Activated CD4-positive, alpha-beta memory T cell treated with anti-CD3 and anti-CD28 coated beads for 36 hours (primary cell): ENCODE measurements around the gene TTC12. TPM values are rescaled to one million over a fixed set of nuclear protein-coding genes. Genes with fewer than 3 reads are reported as not detected.

Experiments
- CTCF ChIA-PET: fragments of 350-600 bp; sonication (Branson Sonifier 250); formaldehyde crosslinking; loops from one replicate; lab custom pipeline; 2021; ENCODE audit warnings: antibody characterized with exemption, inconsistent platforms; lab: Charles Lee
- POLR2A ChIA-PET: fragments of 350-600 bp; sonication (Branson Sonifier 250); formaldehyde crosslinking; loops from one replicate; lab custom pipeline; 2021; ENCODE audit warnings: antibody characterized with exemption; lab: Charles Lee
- DNase-seq: peaks from one replicate; pipeline ENCODE4 v3.0.0-alpha.2; 2020
- H3K27ac Mint-ChIP-seq: one replicate; pipeline ENCODE4 v1.8.0; 2021; ENCODE audit warnings: mixed read lengths
- H3K27me3 Mint-ChIP-seq: one replicate; pipeline ENCODE4 v1.8.0; 2021; ENCODE audit warnings: mixed read lengths
- H3K36me3 Mint-ChIP-seq: one replicate; pipeline ENCODE4 v1.8.0; 2021; ENCODE audit warnings: mixed read lengths
- H3K4me1 Mint-ChIP-seq: one replicate; pipeline ENCODE4 v1.8.0; 2021; ENCODE audit warnings: low read depth, mixed read lengths
- H3K4me3 Mint-ChIP-seq: one replicate; pipeline ENCODE4 v1.8.0; 2021; ENCODE audit warnings: mild to moderate bottlenecking, mixed read lengths
- H3K9me3 Mint-ChIP-seq: one replicate; pipeline ENCODE4 v1.8.0; 2021; ENCODE audit warnings: mixed read lengths
- intact Hi-C: fragments of 100-400 bp; cut with micrococcal nuclease; formaldehyde crosslinking; loops from one replicate; pipeline ENCODE4 v1.15.1; 2023
- total RNA-seq, 2 experiments: library from RNA; stranded (reverse); gene quantifications; one replicate each; pipeline ENCODE4 v1.2.3, GENCODE V29; 2021

Gene TTC12
- total RNA-seq, 2 experiments from 2014 or later = 7.4 to 8.9 TPM

GRCh38 chr11:113412675-113413074, 98.3 kb downstream of the TTC12 start:
- no peaks in the 10 kb centered on the region for H3K36me3 Mint-ChIP-seq
- no peak for DNase-seq
- ChIA-PET POLR2A (no interaction called here), CTCF (no interaction called here)
- intact Hi-C loops = no loop called here
- H3K9me3 Mint-ChIP-seq = no peaks in the 10 kb centered on the region
- no peaks in the 10 kb centered on the region for H3K4me1 Mint-ChIP-seq
- H3K27ac Mint-ChIP-seq = no peak overlapping the region
- H3K4me3 Mint-ChIP-seq = no peak overlapping the region
- H3K27me3 Mint-ChIP-seq = peaks cover 7% of the 10 kb centered on the region

- Mint-ChIP-seq H3K4me1 (no peaks in the 10 kb centered on the region), H3K4me3 (no peak overlapping the region), H3K9me3 (no peaks in the 10 kb centered on the region), H3K27me3 (peaks cover 5% of the 10 kb centered on the region), H3K36me3 (no peaks in the 10 kb centered on the region), H3K27ac (no peak overlapping the region)
- CTCF ChIA-PET = no interaction called here
- intact Hi-C loops = no loop called here
- DNase-seq = no peak
- POLR2A ChIA-PET = no interaction called here
Measured at GRCh38 chr11:113415343-113415742, 101.0 kb downstream of the TTC12 start.

Other genes with a start within 250 kb of the TTC12 start
- gene ANKK1, start 73.2 kb downstream of the TTC12 start, total RNA-seq = under 1 TPM; 0.07 to 0.15 TPM
- gene DRD2, start 160.8 kb downstream of the TTC12 start, total RNA-seq = not detected